Measurements from ENCODE around the gene TMEM218. TPM values are rescaled to one million over a fixed set of nuclear protein-coding genes. Genes with fewer than 3 reads are reported as not detected.

Gene TMEM218
- total RNA-seq, 1 donor from 2014 or later = 11.4 TPM

DNA sequence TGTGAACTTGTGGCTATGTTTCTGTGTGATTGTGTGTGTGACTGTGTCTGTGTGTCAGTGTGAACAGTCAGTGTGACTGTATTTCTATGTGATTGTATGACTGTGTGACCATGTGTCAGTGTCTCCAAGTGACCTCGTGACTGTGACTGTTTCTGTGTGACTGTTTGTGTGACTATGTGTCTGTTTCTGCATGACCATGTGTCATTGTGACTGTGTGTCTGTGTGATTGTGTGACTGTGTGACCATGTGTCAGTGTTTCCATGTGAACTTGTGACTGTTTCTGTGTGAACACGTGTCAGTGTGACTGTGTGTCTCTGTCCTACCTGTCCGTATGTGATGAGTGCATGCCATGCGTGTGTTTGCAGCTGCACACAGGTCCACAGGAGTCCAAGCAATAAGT is 44.3 kb upstream of the TMEM218 start:
- no peak for TF ChIP-seq CTCF (IDR thresholded peaks at IDR 0.05; ENCODE audit: unreplicated experiment)
- Mint-ChIP-seq H3K9me3 (ENCODE audit: unreplicated experiment) (no peaks in the 10 kb centered on the region), H3K27ac (ENCODE audit: unreplicated experiment) (no peak overlapping the region), H3K4me1 (ENCODE audit: unreplicated experiment) (peaks cover 4% of the 10 kb centered on the region), H3K36me3 (ENCODE audit: low read depth, unreplicated experiment) (no peaks in the 10 kb centered on the region), H3K4me3 (ENCODE audit: unreplicated experiment) (no peak overlapping the region), H3K27me3 (ENCODE audit: unreplicated experiment) (peaks cover 15% of the 10 kb centered on the region)
- DNase-seq (ENCODE audit: low spot score) = no peak

DNA sequence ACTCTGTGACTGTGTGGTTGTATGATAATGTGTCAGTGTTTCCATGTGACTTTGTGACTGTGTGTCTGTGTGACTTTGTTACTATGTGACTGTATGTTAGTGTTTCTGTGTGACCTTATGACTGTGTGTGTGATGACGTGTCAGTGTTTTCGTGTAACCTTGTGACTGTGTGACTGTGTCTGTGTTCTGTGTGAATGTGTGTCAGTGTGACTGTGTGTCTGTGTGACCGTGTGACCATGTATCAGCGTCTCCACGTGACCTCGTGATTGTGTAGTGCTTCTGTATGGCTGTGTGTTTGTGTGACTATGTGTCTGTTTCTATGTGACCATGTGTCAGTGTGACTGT is 43.6 kb upstream of the TMEM218 start:
- Mint-ChIP-seq H3K9me3 (ENCODE audit: unreplicated experiment) (no peaks in the 10 kb centered on the region), H3K4me3 (ENCODE audit: unreplicated experiment) (no peak overlapping the region), H3K27ac (ENCODE audit: unreplicated experiment) (no peak overlapping the region), H3K27me3 (ENCODE audit: unreplicated experiment) (peaks cover 14% of the 10 kb centered on the region), H3K4me1 (ENCODE audit: unreplicated experiment) (peaks cover 2% of the 10 kb centered on the region), H3K36me3 (ENCODE audit: low read depth, unreplicated experiment) (no peaks in the 10 kb centered on the region)
- TF ChIP-seq CTCF (IDR thresholded peaks at IDR 0.05; ENCODE audit: unreplicated experiment) = no peak
- DNase-seq (ENCODE audit: low spot score) = no peak

DNA sequence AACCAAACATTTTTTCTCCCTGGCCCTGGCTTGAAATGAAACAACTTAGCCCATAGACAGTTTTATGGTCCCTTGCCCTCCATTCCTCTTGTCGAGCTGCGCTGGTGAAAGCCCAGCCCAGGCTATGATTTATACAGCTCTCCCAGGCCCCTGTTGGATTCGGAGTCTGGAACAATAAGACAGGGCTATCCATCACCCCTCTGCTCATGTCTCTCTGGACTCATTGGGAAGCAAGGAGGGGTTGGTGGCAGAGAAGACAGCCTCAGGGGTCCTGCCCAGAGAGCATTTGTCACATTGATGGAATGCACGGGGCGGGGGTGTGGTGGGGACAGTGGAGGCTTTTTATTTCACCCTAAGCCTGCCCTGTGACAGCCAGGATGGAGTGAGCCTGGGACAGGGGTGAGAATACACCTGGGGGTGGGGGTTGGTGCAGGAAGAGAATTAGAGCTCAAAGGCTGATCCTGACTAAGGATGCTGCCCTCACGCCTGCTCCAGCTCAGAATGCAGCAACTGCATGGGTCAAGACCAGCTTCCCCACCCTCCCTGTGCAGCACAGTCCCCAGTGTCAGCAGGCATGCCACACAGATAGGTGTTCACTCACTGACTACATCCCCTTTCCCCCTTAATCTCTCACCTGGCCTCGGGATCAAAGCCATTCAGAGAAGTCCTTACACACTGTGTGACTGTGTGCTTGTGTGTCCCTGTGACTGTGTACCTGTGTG is 43.1 kb upstream of the TMEM218 start:
- Mint-ChIP-seq H3K27ac (ENCODE audit: unreplicated experiment) (no peak overlapping the region), H3K36me3 (ENCODE audit: low read depth, unreplicated experiment) (no peaks in the 10 kb centered on the region), H3K9me3 (ENCODE audit: unreplicated experiment) (no peaks in the 10 kb centered on the region), H3K4me1 (ENCODE audit: unreplicated experiment) (no peaks in the 10 kb centered on the region), H3K27me3 (ENCODE audit: unreplicated experiment) (peaks cover 14% of the 10 kb centered on the region), H3K4me3 (ENCODE audit: unreplicated experiment) (no peak overlapping the region)
- no peak for TF ChIP-seq CTCF (IDR thresholded peaks at IDR 0.05; ENCODE audit: unreplicated experiment)
- no peak for DNase-seq (ENCODE audit: low spot score)

GRCh38 chr11:125153837-125154236 is 42.4 kb upstream of the TMEM218 start:
- no peak overlapping the region for H3K27ac Mint-ChIP-seq (ENCODE audit: unreplicated experiment)
- H3K4me1 Mint-ChIP-seq (ENCODE audit: unreplicated experiment) = no peaks in the 10 kb centered on the region
- no peak overlapping the region for H3K4me3 Mint-ChIP-seq (ENCODE audit: unreplicated experiment)
- no peak for DNase-seq (ENCODE audit: low spot score)
- no peaks in the 10 kb centered on the region for H3K36me3 Mint-ChIP-seq (ENCODE audit: low read depth, unreplicated experiment)
- peaks cover 14% of the 10 kb centered on the region for H3K27me3 Mint-ChIP-seq (ENCODE audit: unreplicated experiment)
- TF ChIP-seq CTCF (IDR thresholded peaks at IDR 0.05; ENCODE audit: unreplicated experiment) = no peak
- no peaks in the 10 kb centered on the region for H3K9me3 Mint-ChIP-seq (ENCODE audit: unreplicated experiment)

- TF ChIP-seq CTCF (IDR thresholded peaks at IDR 0.05; ENCODE audit: unreplicated experiment) = no peak
These were observed 37.3 kb upstream of the TMEM218 start for GRCh38 chr11:125148743-125149142.

More at GRCh38 chr11:125148743-125149142, 37.3 kb upstream of the TMEM218 start:
- peaks cover 6% of the 10 kb centered on the region for H3K27me3 Mint-ChIP-seq (ENCODE audit: unreplicated experiment)
- H3K4me1 Mint-ChIP-seq (ENCODE audit: unreplicated experiment) = no peaks in the 10 kb centered on the region
- H3K9me3 Mint-ChIP-seq (ENCODE audit: unreplicated experiment) = no peaks in the 10 kb centered on the region
- no peak overlapping the region for H3K4me3 Mint-ChIP-seq (ENCODE audit: unreplicated experiment)
- H3K27ac Mint-ChIP-seq (ENCODE audit: unreplicated experiment) = no peak overlapping the region
- H3K36me3 Mint-ChIP-seq (ENCODE audit: low read depth, unreplicated experiment) = no peaks in the 10 kb centered on the region
- DNase-seq (ENCODE audit: low spot score) = no peak
